GM21737 (cell line): ENCODE results near the gene C5orf22.
"Not testable (repeated sequence)": the region's sequence is repeated elsewhere in the genome, so short reads cannot be mapped to it uniquely, and the experiment has no call there.

Source experiments
- ATAC-seq: cut with Tn5 transposase; IDR thresholded peaks from one replicate; pipeline ENCODE4 v1.9.1; 2021; ENCODE audit warnings: mild to moderate bottlenecking, moderate library complexity; ENCODE audit not compliant: unreplicated experiment

Gene C5orf22

DNA sequence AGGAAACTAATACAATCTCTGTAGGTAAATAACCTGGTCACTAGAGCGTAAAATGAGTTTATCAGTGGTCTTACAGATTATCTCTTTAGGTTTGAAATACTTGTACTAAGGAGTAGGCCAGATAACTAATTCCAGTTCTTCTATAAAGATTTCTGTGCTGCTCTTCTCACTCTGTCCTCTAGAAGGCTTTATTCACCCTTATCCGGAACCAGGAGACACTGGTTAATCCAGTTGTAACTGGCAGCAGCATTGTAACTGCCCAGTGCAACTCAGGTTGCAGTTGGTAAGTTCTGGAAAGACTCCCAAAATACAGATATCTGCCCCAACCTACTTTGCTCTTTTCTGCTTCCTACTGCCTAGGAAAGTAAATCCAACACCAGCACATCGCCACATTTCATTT, 19.8 kb downstream of the C5orf22 start:
- ATAC-seq, result no peak

DNA sequence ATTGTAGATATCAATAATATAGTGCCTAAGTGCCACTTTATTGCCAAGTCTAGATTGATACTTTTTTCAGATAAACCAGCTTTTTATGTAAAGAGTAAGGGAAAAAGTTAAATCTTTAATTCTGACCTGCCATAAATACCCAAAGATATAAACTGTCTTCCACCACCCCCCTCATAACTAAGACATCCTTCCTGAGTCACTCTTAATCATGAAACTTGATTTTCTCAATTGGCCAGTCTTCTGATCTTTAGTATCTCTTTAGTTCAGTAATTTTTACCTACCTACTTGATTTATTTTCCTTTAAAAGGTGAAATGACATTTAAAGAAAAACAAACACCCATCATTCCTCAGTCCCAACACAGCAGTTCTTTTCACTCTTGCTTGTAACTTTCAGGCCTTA, 21.8 kb downstream of the C5orf22 start:
- ATAC-seq, result no peak

DNA sequence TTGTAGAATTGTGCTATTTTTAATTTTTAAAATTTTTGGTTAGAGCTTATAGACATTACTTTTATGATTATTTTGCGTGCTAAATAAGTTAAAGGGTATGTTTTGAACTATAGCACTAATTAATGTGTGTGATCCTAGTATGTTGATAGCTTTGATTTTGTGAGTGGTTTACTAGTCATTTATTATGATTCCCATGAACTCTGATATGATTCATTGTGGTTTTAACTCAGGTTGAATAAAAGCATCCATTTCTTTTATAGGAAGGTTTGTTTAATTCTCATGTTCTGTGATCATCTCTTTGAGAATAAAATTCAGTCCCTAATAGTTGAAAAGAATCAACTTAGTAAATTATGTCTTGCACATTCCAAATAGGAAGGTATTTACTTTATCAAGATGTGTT, 22.5 kb downstream of the C5orf22 start:
- no peak for ATAC-seq

DNA sequence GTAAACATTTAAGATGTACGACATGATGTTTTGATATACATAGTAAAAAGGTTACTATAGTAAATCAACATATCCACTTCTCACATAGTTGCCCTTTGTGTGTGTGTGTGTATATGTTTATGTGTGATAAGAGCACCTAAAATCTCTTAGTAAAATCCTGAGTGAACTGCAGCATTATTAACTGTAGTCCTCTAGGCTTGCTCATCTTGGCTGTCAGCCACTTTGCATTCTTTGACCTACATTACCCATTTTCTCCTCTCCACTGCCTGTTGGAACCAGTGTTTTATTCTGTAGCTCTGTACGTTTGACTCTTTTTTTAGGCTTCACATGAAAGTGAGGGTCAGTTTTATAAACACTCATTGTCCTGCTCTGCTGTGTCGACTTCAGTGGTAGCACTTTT, 24.4 kb downstream of the C5orf22 start:
- ATAC-seq, result no peak

DNA sequence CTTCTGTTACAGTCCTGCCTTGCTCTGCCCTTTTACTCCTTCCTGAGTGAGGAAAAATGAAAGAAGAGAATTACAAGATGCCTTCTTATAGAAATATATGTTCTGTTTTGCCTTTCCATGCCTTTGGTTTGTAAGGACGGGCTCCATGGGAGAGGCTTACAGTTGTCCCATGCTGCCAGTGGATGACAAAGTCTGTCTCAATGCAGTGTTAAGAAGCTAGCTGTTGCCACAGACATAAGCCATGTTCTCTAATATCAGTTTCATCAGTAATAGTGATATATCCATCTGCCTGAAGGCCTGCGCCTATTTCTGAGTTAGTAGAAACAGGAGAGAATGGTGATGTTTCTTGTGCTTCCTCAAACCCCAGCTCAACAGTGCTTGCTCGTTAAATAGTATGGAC, 27.8 kb downstream of the C5orf22 start:
- no peak for ATAC-seq

DNA sequence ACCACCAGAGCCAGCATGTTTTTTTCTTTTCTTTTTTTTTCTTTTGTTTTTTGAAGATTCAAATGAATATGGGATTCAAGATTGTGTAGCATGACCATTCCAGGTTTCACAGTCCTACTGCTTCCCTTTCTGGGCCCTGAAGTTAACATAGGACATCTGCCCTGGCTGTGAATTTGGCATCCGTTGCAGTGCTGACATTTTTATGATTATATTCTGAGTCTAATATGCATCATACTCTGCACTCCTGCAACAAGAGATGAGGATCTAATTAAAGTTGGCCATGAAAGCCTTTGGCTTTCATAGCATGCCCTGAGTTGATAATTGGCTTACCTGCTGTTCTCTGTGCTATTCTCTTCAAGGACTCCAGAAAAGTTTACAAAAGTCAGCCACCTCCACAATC, 29.8 kb downstream of the C5orf22 start:
- no peak for ATAC-seq

DNA sequence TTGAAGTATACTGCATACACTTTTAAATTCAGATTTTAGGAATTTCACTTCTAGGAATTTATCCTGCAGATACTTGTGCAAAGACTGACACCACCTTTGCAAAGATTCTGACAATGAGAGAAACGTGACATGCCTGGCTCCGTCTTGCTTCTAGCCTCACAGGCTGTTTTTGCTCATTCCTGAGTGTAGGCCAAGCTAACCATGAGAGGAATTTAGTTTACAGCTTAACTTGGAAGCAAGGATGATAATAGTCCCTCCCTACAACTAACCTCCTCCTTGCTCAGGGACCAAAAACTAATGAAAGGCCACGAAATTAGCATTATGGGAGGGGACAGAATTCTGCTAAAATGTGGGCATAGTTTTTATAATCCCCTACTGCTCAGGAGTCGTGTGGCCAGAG, 31.1 kb downstream of the C5orf22 start:
- no peak for ATAC-seq

DNA sequence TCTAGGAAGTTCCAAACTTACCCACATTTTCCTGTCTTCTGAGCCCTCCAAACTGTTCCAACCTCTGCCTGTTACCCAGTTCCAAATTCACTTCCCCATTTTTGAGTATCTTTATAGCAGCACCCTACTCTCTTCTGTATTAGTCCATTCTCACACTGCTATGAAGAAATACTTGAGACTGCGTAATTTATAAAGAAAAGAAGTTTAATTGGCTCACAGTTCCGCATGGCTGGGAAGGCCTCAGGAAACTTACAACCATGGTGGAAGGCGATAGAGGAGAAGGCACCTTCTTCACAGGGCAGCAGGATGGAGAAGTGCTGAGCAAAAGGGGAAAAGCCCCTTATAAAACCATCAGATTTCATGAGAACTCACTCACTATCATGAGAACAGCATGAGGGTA, 34.3 kb downstream of the C5orf22 start:
- not testable (repeated sequence) for ATAC-seq

DNA sequence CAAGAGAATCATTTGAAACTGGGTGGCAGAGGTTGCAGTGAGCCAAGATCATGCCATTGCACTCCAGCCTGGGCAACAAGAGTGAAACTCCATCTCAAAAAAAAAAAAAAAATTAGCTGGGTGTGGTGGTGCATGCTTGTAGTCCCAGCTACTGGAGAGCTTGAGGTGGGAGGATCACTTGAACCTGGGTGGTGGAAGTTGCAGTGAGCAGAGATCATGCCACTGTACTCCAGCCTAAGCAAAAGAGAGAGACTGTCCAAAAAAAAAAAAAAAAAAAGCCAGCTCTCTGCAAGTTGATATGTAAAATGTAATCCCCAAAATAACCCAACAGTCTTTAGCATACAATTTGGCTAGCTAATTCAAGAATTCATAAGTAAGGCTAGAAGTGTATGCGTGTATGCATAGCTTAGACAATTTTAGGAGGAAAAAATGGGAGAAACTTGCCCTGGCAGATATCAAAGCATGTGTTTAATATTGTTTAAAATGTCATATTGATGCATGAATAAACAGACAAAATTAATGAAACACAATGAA, 36.3 kb downstream of the C5orf22 start:
- no peak for ATAC-seq

DNA sequence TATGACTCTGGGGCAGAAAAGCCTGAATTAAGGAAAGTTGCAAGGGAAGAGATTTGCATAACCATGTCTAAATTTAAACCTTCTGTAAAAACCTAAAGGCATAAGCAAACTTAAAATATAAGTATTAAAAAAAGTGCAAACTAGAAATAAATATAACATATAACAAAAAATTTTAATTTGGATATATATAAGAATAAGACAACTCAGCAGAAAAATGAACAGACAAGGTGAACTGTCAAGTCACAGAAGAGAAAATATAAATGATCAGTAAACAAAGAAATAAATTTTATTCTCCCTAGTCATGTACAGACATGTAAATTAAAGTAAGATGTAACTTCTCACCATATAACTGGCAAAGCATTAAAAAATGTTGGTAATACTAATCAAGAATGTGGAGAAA, 37.0 kb downstream of the C5orf22 start:
- ATAC-seq, result no peak

DNA sequence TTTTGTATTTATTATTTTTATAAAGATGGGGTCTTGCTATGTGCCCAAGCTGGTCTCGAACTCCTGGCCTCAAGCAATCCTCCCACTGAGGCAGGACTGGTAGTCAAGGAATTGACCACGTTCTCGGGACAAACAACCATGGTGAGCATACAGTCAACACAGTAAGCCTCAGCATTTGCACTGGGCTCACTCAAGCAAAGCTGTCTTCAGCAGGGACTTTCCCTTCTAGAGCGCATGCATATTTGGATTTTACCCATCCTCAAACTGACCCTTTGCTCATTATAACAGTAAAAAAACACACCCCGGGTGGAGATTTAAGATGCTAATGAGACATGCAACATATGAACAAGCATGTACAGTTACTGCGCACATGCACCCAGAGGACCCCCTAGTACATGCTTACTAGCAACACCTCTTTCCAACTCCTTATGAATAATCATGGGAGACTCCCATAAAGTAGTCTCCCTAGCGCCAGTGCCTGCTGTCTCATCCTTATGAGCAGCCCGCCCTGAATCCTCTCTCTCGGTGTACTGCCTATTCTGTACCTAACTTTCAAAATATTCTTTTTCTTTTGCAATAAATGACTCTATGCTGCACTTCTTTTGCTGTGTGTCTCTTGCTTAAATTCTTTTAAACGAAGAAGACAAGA, 41.5 kb downstream of the C5orf22 start:
- ATAC-seq, result peak; percentile 69

DNA sequence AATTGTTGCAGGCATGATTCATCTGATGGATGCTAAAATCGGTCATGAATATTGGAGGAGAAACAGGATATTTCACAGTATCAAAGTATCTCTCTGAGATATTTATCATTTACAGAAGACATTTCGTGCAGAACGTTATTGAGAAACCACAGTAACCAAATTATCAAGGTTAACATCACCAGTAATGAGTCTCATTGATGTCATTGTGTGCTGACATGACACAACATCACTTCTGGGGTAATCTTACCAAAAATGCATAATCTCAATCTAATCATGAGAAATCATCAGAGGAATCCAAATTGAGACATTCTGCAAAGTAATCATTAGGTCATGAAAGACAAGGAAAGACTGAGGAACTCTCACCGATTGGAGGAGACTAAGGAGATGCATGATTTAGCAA, 42.7 kb downstream of the C5orf22 start:
- ATAC-seq, result no peak

DNA sequence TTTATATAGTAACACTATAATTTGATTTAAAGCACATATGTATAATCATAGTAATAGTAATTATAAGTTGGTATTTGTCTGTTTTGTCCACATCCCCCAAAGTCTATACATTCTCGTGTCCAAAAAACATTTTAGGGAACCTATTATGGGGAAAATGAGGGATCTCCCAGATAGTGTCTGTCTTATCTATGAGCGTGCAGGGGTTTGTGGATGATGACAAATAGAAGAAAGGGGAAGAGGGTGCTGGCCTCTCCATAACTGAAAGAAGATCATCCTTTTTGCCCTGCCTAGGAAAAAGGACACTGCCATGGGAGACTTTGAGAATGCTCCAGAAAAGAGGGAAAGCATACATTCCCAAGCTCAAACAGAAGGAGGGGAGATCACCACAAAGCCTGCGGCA, 45.3 kb downstream of the C5orf22 start:
- no peak for ATAC-seq

DNA sequence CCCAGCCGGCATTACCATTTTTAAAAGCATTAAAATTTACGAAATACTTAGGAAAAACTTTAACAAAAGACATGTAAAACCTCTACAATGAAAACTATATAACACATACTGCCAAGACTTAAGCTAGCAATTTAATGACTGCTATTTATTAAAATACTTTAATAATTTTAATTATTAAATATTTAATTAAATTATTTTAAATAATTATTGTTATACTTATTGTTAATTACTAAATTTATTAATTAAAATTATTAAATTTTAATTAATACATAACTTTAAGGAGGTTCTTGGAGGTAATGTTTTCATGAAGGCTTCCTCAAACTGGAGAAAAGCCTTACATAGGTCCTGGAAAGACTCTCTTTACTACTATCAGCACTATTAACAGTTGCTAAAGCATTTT, 47.5 kb downstream of the C5orf22 start:
- ATAC-seq, result no peak

DNA sequence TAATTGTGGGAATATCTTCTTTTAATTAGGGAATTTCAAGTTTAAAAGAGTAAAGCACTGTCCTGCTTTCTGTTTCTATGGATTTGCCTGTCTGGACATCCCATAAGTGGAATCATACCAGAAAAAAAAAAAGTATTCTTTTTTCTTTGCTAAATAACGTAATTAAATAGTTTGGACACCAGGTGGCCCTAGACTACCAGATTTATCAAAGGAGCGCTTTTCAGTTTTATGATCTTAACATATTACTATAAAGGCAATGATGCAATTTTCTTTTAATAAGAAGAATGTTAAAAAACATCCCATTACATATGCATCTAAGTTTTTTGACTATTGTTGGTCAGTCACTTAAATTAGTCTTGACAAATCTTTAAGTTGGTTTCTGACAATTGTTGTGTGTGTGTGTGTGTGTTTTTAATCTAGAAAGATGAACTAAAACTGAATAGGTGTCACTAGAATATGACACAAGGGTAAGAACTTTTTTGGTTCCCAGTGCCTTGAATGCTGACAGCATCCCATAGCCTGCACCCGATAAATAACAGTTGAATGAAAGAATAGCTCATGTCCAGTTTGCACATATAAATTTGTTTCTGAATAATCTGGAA, 49.5 kb downstream of the C5orf22 start:
- no peak for ATAC-seq

DNA sequence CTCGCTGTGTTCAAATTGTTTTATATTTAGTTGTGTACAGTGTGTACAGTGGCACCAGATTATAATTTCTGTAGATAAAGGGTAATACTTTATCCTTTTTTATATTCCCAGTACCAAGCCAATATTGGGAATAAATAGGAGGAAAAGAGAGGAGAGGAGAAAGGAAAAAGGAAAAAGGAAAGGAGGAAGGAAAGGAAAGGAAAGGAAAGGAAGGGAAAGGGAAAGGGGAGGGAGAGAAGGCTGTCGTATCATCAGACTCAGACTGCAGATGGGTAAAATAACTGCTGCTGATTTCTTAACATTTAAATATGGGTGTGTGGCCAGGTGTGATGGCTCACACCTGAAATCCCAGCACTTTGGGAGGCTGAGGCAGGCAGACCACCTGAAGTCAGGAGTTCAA, 51.0 kb downstream of the C5orf22 start:
- ATAC-seq, result no peak

DNA sequence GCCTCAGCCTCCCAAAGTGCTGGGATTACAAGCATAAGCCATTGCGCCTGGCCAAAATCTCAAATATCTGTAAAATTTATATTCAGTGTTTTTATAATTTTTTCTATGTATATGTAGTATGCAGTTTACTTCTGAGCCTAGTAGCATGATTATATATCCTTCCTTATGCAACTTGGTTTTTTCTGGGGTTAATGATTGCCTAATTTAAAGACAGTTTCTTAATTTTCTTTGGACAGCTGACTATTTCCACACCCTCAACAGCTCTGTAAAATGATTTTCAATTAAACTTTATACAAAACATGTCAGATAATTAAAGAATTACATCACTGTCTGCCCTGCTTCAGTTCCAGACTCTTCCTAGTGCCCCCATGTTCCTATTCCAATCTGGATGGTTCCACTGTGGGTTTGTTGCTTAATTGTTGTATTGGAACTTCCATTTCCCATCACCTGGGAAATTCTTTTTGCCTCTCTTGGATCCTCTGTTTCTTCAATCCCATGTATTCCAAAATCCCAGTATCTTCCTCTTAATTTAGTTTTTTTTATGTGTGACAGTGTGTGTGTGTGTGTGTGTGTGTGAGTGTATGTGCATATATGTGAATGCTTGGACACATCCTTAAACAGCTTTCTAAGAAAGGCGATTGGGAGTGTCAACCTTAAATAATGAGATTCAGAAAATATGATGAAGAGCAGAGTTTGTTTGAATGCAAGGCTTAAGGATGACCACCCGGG, 53.2 kb downstream of the C5orf22 start:
- ATAC-seq, result no peak

DNA sequence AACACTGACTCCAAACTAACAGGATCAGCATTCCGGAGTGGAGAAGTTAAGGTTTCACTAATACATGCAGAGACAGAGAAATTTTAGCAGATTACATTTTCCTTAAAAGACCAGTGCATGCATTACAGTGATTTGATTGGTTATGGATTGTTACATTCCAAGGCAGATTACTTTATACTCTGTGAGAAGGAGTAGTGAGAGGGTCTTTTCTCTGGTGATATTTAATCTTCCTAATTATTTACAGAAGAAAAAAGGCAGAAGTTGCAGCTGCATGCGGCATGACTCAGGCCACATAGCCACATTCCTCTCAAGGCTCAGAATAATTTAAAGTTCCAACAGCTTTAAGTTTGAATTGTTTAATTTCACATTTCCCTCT, 53.8 kb downstream of the C5orf22 start:
- no peak for ATAC-seq

DNA sequence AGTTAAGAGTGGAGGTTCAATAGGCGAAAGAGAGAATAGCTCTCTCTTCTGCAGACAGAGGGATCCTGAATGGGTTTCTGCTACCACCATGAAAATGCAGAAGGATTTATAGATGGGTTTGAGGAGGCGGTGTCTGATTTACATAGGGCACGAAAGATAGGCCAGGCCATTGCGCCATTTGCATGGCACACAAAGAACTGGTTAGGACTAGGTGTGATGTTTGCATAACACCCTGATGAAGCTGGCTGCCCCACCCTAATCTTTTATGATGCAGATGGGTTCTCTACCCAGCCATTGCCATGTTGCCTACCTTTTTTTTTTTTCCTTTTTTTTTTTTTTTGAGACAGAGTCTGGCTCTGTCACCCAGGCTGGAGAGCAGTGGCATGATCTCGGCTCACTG, 55.4 kb downstream of the C5orf22 start:
- no peak for ATAC-seq

DNA sequence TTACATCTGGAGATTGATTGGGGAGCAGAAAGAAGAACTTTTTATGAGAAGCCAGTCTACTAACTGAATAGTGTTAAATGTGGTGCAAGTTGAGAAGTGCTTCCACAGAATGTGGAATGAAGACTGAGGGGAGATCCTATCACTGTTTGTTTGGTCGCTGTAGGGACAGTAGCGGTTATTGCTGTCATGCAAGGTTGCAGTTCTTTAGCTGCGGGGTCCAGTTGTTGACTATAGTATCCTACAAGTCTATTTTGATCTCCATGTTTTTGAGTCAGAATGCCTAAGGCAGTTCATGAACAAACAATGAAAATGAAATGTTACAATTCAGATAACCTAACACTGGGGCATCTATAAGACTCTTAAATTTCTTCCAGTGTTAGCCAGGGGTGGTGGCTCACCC, 61.6 kb downstream of the C5orf22 start:
- ATAC-seq, result no peak

DNA sequence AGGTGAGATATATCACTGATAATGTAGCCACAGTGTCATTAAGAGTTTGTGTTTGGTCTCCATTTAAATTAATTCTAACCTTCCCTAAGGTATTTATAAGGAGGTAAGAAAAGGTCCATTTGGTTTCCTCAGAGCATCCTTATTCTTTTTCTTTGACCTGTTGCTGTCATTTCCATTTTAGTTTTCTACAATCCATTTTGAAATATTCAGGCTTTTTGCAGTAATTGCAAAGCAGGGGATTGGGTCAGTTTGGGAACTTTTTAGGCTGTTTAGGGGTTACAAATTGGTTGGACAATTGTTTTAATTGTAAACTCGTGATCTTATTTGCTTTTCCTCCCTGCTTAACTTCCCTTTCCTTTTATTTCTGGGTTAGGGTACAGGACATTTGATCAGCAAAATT, 64.3 kb downstream of the C5orf22 start:
- no peak for ATAC-seq
